HG03103 (cell line): ENCODE results near the gene APH1B.

ENCODE experiments used
- ATAC-seq: cut with Tn5 transposase; IDR thresholded peaks from one replicate; pipeline ENCODE4 v1.9.1; 2021; ENCODE audit warnings: low read depth; ENCODE audit not compliant: unreplicated experiment

The APH1B gene

DNA sequence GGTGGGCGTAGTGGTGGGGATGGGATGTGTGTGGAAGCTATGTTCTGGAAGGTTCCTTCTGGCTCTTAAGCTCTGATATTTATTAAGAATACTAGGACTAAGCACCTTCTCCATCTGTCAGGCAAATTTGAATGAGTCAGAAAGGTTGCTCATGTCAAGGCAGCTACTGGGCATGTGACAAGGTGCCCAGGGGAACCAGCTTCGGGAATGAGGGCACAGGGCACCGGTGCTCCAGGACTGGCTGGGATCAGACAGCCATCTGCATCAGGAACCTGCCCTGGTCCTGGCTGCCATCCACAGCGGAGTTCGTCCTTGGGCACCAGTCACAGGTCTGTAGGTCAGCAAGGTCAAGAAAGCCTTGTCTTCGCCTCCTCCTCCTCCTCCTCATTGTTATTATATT is 71.8 kb downstream of the APH1B start:
- ATAC-seq, result no peak

DNA sequence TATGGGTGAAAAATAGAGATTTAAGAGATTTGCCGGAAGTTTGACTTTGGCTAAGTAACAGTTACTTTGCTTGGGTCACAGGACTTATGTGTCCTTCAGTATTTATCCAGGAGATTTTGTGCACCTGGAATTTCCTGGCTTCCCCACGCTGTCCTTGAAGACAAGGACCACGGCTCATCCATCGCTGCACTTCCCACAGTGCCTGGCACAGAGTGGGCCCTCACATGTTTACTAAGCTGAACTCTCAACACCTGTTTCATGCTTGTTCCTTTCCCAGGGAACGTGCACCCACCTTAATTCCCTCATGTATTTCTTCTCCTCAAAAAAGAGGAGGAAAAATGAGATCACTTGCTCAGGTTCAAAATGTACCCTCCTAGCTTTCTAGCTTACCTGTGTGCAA is 72.2 kb downstream of the APH1B start:
- ATAC-seq, result no peak

DNA sequence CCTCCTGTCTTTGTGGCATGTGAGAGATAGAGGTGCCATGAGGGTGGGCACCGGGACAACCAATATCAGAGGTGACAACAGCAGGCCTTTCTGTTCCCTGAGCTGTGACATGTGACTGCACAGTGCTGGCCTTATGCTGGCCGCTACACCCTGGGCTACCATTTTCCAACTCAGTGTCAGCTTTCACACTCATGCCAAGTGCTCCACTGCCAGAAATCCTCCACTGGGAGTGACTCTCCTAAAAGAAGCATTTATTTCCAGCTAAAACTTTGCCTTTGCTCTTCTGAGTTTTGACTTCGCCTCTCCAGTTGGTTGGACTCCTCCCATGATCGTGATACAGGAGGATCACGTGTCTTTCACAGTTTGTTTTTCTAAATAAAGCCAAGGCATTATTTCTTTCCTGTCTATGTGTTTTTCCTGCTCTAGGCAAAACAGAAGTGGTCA is 72.8 kb downstream of the APH1B start:
- no peak for ATAC-seq

DNA sequence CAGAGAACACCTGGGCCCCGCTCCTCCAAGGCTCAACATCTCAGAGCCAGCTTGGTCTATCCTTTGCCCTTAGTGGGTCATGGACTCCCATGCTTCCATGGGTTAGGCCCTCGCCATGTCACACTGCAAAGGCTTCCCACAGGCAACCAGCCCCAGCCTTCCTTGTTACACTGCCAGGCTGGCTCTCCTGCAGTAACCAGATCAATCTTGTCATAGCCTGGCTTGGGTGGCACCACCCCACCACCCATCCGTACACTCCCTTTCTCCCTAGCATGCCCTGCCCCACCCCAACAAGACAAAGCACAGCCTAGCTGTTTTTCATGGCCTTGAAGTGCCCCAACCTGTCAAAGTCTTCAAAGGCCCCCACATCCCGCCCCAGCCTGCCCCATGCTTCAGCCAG is 73.8 kb downstream of the APH1B start:
- no peak for ATAC-seq

DNA sequence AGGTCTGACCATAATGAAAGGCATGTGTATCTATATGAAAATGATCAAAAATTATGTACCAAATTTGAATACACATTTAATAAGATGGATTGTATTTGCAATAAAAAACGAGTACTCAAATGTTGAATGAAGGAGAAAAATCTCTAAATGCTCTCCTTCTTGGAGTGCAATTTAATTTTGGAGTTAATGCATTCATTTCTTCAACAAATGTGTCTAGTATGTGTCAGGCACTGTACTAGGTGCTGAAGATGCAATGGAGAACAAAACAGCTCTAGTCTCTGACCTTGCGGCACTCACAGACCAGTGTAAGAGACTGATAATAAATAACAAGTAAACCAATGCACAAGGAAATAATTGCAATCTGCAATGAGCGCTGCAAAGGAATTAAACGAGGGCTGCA is 75.4 kb downstream of the APH1B start:
- ATAC-seq, result no peak

DNA sequence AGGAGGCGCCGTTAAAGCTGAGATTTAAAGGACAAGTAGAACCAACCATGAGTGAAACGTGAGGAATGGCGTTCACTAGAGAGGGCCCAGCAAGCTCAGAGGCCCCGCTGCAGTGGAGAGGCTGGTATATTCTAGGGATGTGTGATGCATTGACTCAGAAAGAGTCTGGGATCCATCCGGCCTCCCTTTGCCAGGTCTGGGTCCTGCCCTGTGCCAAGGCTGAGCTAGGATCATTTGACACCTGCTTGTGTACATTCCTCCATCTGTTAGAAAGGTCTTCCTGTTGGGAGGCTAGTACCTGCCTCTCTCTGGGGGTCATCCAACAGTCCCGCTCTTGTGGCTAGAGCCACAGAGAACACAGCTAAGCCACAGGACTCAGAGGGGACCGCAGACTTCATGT is 75.9 kb downstream of the APH1B start:
- ATAC-seq, result no peak

DNA sequence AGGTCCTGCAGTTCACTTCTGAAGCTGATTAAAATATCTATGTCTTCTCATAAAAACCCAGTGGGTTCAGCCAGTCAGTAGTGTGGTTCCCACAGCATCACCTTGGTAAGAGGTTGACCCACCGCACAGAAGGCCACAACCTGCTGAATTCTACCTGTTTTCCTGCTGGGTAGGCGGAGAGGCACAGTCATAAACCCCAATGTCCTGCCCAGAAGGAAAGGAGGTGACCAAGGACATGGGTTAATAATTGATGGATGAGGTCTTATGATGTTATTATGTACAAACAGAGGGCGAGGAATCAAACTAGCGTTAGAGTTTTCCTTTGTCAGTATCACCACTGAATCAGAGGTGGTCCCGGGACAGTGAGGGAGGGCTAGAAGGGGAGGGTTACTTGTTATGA is 76.5 kb downstream of the APH1B start:
- no peak for ATAC-seq

DNA sequence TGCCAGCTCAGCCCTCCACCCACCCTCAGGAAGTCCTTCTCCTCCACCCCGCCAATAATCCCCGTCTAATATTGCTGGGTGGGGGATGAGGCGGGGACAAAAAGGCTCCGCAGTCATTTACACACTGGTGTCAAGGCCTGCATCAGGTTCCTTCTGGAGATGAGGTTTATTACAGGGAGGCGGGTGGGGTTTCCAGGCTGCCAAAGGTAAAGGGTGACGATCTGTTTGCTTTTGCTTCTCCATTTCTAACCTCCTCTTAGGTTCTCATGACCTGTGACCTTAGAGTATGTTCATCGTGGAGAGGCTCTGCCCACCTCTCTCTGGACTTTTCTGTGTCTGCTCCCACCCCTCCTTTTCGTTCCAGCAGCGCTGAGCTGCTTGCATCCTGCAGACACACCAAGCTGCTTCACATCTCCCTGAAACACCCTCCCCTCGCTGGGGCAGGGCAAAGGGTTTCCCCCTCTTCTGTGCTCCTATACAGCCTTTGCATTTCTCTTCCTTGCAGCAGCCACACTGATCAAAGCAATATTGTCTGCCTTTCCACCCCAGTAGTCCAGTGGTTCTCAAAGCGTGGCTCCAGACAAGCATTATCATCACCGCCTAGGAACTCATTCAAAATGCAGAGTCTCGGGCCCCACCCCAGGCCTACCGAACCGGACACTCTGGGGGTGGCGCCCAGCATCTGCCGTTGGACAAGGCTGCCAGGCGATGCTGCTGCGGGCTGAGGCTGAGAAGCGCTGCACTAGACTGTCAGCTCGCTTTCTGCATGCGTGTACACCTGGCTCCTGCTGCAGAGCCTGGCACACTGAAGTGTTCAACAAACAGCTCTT is 77.6 kb downstream of the APH1B start:
- no peak for ATAC-seq

DNA sequence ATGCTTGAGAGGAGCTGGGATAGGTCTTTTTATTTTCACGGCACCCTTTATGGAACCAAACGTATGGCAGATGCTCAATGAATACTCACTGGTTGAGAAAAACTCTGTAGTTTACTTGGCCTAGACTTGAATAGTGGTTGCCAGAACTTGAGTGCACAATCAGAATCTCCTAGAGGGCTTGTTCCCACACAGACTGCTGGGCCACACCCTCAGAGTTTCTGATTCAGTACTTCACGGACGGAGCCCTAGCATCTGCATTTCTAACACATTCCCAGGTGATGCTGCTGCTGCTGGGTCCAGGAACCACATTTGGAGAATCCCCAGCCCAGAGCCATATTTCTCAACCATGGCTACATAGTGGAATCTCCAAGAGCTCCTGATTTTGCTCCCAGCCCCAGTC is 79.7 kb downstream of the APH1B start:
- ATAC-seq, result no peak

DNA sequence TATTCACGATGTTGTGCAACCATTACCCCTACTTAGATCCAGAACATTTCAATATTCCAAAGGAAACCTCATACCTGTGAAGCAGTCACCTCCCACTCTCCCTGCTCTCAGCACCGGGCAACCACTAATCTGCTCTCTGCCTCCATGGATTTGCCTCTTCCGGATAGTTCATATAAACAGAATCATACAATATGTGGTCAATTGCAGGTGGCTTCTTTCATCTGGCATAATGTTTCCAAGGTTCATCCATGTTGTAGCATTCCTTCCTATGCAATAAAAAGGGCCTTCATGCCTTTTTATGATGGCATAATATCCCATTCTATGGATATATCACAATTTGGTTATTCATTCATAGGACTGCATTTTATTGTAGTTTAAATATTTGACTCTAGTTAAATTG is 80.3 kb downstream of the APH1B start:
- ATAC-seq, result no peak

DNA sequence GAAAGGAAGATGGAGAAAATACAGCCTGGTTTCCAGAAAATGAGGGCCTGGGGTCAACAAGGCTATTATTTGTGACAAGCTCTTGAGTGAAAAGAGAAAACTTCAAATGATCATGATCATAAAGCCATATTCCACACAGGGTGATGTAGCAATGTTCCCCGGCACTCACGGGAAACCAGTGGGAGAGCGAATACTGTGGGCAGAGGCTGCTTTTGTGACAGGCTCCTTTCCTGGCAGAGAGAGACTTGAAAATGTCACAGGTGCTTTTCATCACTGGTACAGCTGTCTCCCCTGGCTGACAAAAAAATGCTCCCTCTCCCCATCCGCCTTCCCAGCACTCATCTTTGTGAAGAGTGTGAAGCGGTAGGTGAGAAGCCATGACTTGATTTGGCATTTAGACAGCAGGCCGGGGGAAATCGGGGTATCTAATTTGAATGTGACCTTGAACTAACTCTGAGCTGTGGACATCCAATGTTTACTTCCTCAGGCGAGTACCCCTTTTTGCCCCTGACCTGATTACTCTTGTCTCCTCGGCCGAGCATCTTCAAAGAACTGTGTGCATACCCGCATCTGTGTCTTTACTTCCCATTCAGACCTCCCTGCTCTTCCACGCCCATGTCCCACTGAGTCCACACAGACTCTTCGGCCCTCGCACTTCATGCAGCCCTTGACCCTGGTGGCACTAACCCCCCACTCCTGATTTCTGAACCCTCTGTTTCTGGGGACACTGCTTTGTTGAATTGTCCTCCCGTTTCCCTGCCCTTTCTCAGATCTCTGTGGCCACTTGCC is 81.0 kb downstream of the APH1B start:
- ATAC-seq, result no peak
